ENCODE data around the gene XPC. TPM values are rescaled to one million over a fixed set of nuclear protein-coding genes. Genes with fewer than 3 reads are reported as not detected.

XPC gene
- total and polyA plus RNA-seq, 4 donors, result 12.7 to 26.7 (median 14.2) TPM

DNA sequence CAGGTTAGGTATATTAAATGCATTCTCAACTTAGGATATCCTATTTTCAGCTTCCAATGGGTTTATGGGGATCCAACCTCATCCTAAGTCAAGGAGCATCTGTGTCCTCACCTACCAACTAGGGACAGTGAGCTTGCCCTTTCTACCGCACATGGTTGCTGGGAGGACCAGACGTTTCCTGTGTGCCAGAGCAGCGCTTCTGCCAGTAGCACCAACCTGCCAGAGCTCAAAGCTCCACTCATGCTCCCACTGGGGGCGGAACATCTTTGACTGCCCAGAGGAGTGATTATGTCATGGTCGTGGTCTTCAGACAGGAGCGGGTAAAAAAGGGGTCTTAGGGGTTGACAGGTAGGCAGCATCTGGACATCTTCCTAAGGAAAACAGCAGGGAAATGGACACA lies 24.7 kb downstream of the XPC start (continued):
- TF ChIP-seq ZBTB33 (IDR thresholded peaks at IDR 0.05) (no peak), EGR1 (IDR thresholded peaks at IDR 0.05; ENCODE audit: low read depth in 2 of 2) (no peak), HNF4A (conservative IDR thresholded peaks at IDR 0.05) (no peak), TAF1 (conservative IDR thresholded peaks at IDR 0.05) (no peak), RXRA (IDR thresholded peaks at IDR 0.05) (no peak)

DNA sequence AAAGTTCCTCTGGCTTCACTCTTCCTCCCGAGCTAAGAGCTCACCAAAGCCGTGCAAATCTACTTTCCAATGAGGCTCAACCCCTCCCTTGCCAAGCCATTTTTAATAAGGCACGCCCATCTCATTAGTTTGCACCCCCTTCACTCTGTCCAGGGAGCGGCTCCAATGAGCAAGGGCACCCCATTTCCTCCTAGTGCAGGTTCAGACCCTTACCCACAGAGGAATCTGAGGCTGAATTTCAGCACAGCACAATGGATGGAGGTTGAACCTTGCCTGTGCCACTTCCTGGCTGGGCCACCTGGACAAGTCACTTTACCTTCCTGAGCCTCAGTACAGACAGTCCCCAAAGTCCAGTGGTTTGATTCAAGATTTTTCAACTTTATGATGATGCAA lies 25.4 kb downstream of the XPC start:
- Histone ChIP-seq H3K27me3 (ENCODE audit: control insufficient read depth in 4 of 4, insufficient read depth in 4 of 4, low read length in 3 of 4) (no peaks in the 10 kb centered on the region), H3K36me3 (ENCODE audit: control insufficient read depth in 4 of 4, insufficient read depth in 3 of 4, low read depth in 1 of 4, low read length in 3 of 4) (peaks cover 3 to 57% (median 35%) of the 10 kb centered on the region in 4 donors), H3K27ac (ENCODE audit: low read depth in 1 of 2, low read length in 2 of 2) (no peak overlapping the region), H3K4me3 (ENCODE audit: low read depth in 1 of 3, low read length in 3 of 3) (no peak overlapping the region), H3K4me1 (ENCODE audit: control insufficient read depth in 4 of 4, insufficient read depth in 4 of 4, low read length in 3 of 4) (peaks cover 0 to 5% (median 0%) of the 10 kb centered on the region in 4 donors), H3K9ac (ENCODE audit: low read depth in 1 of 2, low read length in 2 of 2) (no peak overlapping the region), H3K9me3 (ENCODE audit: control insufficient read depth in 4 of 4, low read length in 3 of 4) (no peaks in the 10 kb centered on the region)
- 95% methylated on average over 4 of the region's 4 CpGs for whole genome bisulfite sequencing
- TF ChIP-seq, protein P1, sequence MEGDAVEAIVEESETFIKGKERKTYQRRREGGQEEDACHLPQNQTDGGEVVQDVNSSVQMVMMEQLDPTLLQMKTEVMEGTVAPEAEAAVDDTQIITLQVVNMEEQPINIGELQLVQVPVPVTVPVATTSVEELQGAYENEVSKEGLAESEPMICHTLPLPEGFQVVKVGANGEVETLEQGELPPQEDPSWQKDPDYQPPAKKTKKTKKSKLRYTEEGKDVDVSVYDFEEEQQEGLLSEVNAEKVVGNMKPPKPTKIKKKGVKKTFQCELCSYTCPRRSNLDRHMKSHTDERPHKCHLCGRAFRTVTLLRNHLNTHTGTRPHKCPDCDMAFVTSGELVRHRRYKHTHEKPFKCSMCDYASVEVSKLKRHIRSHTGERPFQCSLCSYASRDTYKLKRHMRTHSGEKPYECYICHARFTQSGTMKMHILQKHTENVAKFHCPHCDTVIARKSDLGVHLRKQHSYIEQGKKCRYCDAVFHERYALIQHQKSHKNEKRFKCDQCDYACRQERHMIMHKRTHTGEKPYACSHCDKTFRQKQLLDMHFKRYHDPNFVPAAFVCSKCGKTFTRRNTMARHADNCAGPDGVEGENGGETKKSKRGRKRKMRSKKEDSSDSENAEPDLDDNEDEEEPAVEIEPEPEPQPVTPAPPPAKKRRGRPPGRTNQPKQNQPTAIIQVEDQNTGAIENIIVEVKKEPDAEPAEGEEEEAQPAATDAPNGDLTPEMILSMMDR (IDR thresholded peaks at IDR 0.05; ENCODE audit: low read depth, low read length, missing input control), result no peak
- TF ChIP-seq RAD21 (IDR thresholded peaks at IDR 0.05), result no peak
- no peak for TF ChIP-seq JUND (IDR thresholded peaks at IDR 0.05)
- no peak for TF ChIP-seq RXRA (IDR thresholded peaks at IDR 0.05)
- TF ChIP-seq NR2F2 (IDR thresholded peaks at IDR 0.05), result no peak
- TF ChIP-seq REST (IDR thresholded peaks at IDR 0.05), result no peak
- TF ChIP-seq GABPA (IDR thresholded peaks at IDR 0.05 in 1 of 2, conservative IDR thresholded peaks at IDR 0.05 in 1 of 2), result no peak
- no peak for TF ChIP-seq HNF4A (conservative IDR thresholded peaks at IDR 0.05)
- no peak for TF ChIP-seq EGR1 (IDR thresholded peaks at IDR 0.05; ENCODE audit: low read depth in 2 of 2)
- TF ChIP-seq HNF4G (IDR thresholded peaks at IDR 0.05), result no peak
- no peak for TF ChIP-seq SP1 (IDR thresholded peaks at IDR 0.05)
- no peak for TF ChIP-seq FOXA2 (IDR thresholded peaks at IDR 0.05)
- no peak for TF ChIP-seq ZBTB33 (IDR thresholded peaks at IDR 0.05)
- no peak for TF ChIP-seq YY1 (IDR thresholded peaks at IDR 0.05)
- TF ChIP-seq, protein P2, sequence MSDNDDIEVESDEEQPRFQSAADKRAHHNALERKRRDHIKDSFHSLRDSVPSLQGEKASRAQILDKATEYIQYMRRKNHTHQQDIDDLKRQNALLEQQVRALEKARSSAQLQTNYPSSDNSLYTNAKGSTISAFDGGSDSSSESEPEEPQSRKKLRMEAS (IDR thresholded peaks at IDR 0.05), result no peak
- TF ChIP-seq TAF1 (conservative IDR thresholded peaks at IDR 0.05), result no peak
- no peak for TF ChIP-seq ATF3 (IDR thresholded peaks at IDR 0.05)
- DNase-seq (ENCODE audit: low spot score), result peak; percentile 6
